Activated T-helper 1 cell treated with anti-CD3 and anti-CD28 coated beads, Interleukin-12 subunit alpha, Interleukin-12 subunit beta, Interleukin-2, Interleukin-4 antibody, amounts not matched to agents 30 ng/mL and 10 ng/mL and 1 ng/mL, durations not matched to agents 14 hours and 24 hours and 36 hours (primary cell): Measurements from ENCODE around the gene TENM4. TPM values are rescaled to one million over a fixed set of nuclear protein-coding genes. Genes with fewer than 3 reads are reported as not detected.

Experiments used
- DNase-seq: peaks from one replicate; pipeline ENCODE4 v3.0.0; 2021; ENCODE audit warnings: low spot score
- H3K27ac Mint-ChIP-seq: one replicate; pipeline ENCODE4 v1.8.0; 2021; ENCODE audit warnings: mild to moderate bottlenecking, mixed read lengths
- H3K27me3 Mint-ChIP-seq: one replicate; pipeline ENCODE4 v1.8.0; 2022; ENCODE audit warnings: mild to moderate bottlenecking, moderate library complexity, mixed read lengths; ENCODE audit not compliant: insufficient read depth
- H3K36me3 Mint-ChIP-seq: one replicate; pipeline ENCODE4 v1.8.0; 2021; ENCODE audit warnings: low read depth, mixed read lengths
- H3K4me1 Mint-ChIP-seq: one replicate; pipeline ENCODE4 v1.8.0; 2021; ENCODE audit warnings: low read depth, mixed read lengths
- H3K4me3 Mint-ChIP-seq: one replicate; pipeline ENCODE4 v1.8.0; 2021; ENCODE audit warnings: mild to moderate bottlenecking, moderate library complexity, mixed read lengths
- H3K9me3 Mint-ChIP-seq: one replicate; pipeline ENCODE4 v1.8.0; 2021; ENCODE audit warnings: mixed read lengths
- intact Hi-C: fragments of 100-400 bp; cut with micrococcal nuclease; formaldehyde crosslinking; loops from one replicate; pipeline ENCODE4 v1.15.1; 2024
- total RNA-seq: library from RNA; stranded (reverse); gene quantifications from 2 replicates; pipeline ENCODE4 v1.2.3, GENCODE V29; 2022

The TENM4 gene
- total RNA-seq, 1 donor from 2014 or later, result 0.03 TPM

- no peak overlapping the region for H3K4me3 Mint-ChIP-seq
- H3K27ac Mint-ChIP-seq, result no peak overlapping the region
- peaks cover 5% of the 10 kb centered on the region for H3K27me3 Mint-ChIP-seq
- intact Hi-C loops, result no loop called here
- no peaks in the 10 kb centered on the region for H3K4me1 Mint-ChIP-seq
- DNase-seq, result no peak
- H3K9me3 Mint-ChIP-seq, result no peaks in the 10 kb centered on the region
- H3K36me3 Mint-ChIP-seq, result no peaks in the 10 kb centered on the region
Observed at GRCh38 chr11:79060081-79060953, 380.5 kb downstream of the TENM4 start.

GRCh38 chr11:79059141-79059540, 381.7 kb downstream of the TENM4 start:
- no peaks in the 10 kb centered on the region for H3K4me1 Mint-ChIP-seq
- H3K4me3 Mint-ChIP-seq, result no peak overlapping the region
- H3K9me3 Mint-ChIP-seq, result no peaks in the 10 kb centered on the region
- intact Hi-C loops, result no loop called here
- H3K27me3 Mint-ChIP-seq, result peaks cover 5% of the 10 kb centered on the region
- no peak overlapping the region for H3K27ac Mint-ChIP-seq
- no peak for DNase-seq
- no peaks in the 10 kb centered on the region for H3K36me3 Mint-ChIP-seq

DNA sequence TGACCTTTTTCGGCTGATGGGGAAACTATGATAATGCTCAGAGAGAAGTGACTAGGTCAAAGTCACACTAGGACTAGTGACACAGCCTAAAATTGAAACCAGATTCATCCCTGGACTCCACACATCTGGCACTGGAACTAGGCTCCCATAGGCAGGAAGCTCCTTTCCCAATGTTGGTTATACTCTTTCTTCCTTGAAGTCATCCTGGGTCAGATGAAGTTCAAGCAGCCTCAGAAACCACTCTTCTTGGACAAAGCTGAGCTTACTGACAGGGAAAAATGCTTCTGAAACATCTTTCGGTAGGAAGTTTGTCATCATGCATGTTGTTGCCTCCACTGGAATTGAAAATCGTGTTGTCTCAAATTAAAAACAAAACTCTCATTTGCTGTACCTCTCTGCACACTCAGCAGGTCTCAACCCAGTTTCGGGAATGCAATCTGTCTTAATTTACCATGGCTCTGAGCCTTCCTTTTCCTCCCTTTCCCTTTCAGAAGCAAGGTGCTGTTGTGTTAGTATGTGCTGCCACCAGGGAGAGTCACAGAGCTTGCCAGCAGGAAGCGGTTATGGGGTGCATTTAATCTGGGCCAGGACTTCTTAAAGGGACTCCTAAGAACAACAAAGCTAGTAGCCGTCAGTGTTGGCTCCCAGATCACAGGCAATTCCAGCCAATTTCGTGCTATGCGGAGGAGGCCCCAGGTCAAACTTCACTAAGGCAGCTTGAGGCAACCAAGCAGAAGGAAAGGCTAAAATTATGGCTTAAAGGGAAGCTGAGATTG, 384.8 kb downstream of the TENM4 start:
- Mint-ChIP-seq H3K36me3 (no peaks in the 10 kb centered on the region), H3K27me3 (peaks cover 9% of the 10 kb centered on the region), H3K27ac (no peak overlapping the region), H3K4me3 (no peak overlapping the region), H3K9me3 (no peaks in the 10 kb centered on the region), H3K4me1 (no peaks in the 10 kb centered on the region)
- no peak for DNase-seq
- intact Hi-C loops, result no loop called here

DNA sequence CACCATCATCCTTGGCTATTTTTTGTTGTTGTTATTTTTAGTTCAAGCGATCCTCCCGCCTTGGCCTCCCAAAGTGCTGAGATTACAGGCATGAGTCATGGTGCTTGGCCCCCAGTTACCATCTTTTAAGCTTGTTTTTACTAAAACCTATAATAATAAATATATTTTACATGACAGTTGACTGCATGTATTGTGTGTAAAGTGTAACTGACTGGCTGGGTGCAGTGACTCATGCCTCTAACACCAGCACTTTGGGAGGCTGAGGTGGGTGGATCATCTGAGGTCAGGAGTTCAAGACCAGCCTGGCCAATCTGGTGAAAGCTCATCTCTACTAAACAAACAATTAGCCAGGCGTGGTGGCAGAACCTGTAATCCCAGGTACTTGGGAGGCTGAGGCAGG, 386.2 kb downstream of the TENM4 start:
- Mint-ChIP-seq H3K27me3 (peaks cover 8% of the 10 kb centered on the region), H3K9me3 (no peaks in the 10 kb centered on the region), H3K27ac (no peak overlapping the region), H3K36me3 (no peaks in the 10 kb centered on the region), H3K4me3 (no peak overlapping the region), H3K4me1 (no peaks in the 10 kb centered on the region)
- DNase-seq, result no peak
- intact Hi-C loops, result no loop called here

- H3K4me1 Mint-ChIP-seq, result no peaks in the 10 kb centered on the region
- intact Hi-C loops, result no loop called here
- no peak overlapping the region for H3K27ac Mint-ChIP-seq
- H3K27me3 Mint-ChIP-seq, result peaks cover 6% of the 10 kb centered on the region
- no peak overlapping the region for H3K4me3 Mint-ChIP-seq
- H3K36me3 Mint-ChIP-seq, result no peaks in the 10 kb centered on the region
- H3K9me3 Mint-ChIP-seq, result no peaks in the 10 kb centered on the region
- DNase-seq, result no peak
Observed at GRCh38 chr11:79052544-79052943, 388.3 kb downstream of the TENM4 start.

GRCh38 chr11:79050786-79051185, 390.0 kb downstream of the TENM4 start:
- Mint-ChIP-seq H3K9me3 (no peaks in the 10 kb centered on the region), H3K27ac (no peak overlapping the region), H3K4me1 (no peaks in the 10 kb centered on the region), H3K4me3 (no peak overlapping the region), H3K36me3 (no peaks in the 10 kb centered on the region), H3K27me3 (peaks cover 4% of the 10 kb centered on the region)
- no peak for DNase-seq
- intact Hi-C loops, result no loop called here

GRCh38 chr11:79049741-79050179, 391.1 kb downstream of the TENM4 start:
- no peaks in the 10 kb centered on the region for H3K36me3 Mint-ChIP-seq
- no peak overlapping the region for H3K27ac Mint-ChIP-seq
- H3K4me1 Mint-ChIP-seq, result no peaks in the 10 kb centered on the region
- no peaks in the 10 kb centered on the region for H3K9me3 Mint-ChIP-seq
- H3K27me3 Mint-ChIP-seq, result peaks cover 4% of the 10 kb centered on the region
- intact Hi-C loops, result no loop called here
- no peak overlapping the region for H3K4me3 Mint-ChIP-seq
- DNase-seq, result no peak

- no peak overlapping the region for H3K4me3 Mint-ChIP-seq
- no peak for DNase-seq
Observed at GRCh38 chr11:79047980-79048379, 392.9 kb downstream of the TENM4 start.

DNA sequence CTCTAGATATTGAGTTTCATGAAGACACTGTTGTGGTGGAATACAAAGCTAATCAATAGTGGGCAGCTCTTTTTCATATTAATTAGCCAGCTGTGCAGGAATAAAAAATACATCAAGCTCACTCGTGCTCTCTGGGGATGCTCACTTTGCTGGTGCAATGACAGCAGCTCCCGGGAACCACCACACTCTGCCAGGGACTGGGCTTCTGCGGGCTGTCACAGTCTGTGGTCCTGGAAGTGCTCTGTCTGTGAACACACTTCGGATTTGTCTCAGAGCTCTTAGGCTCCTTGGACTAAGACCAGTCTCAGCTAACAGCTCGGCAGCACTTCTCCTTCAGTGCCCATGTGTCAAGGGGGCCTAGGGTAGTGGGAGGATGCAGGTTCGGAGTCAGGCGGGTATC, 393.5 kb downstream of the TENM4 start:
- DNase-seq, result no peak
- no peak overlapping the region for H3K27ac Mint-ChIP-seq
- no peaks in the 10 kb centered on the region for H3K9me3 Mint-ChIP-seq
- H3K4me1 Mint-ChIP-seq, result no peaks in the 10 kb centered on the region
- intact Hi-C loops, result no loop called here
- H3K36me3 Mint-ChIP-seq, result no peaks in the 10 kb centered on the region
- no peak overlapping the region for H3K4me3 Mint-ChIP-seq
- H3K27me3 Mint-ChIP-seq, result peaks cover 4% of the 10 kb centered on the region

More at GRCh38 chr11:79047980-79048379, 392.9 kb downstream of the TENM4 start:
- no peaks in the 10 kb centered on the region for H3K4me1 Mint-ChIP-seq
- H3K36me3 Mint-ChIP-seq, result no peaks in the 10 kb centered on the region
- no peak overlapping the region for H3K27ac Mint-ChIP-seq
- intact Hi-C loops, result no loop called here
- peaks cover 4% of the 10 kb centered on the region for H3K27me3 Mint-ChIP-seq
- H3K9me3 Mint-ChIP-seq, result no peaks in the 10 kb centered on the region

GRCh38 chr11:79046366-79046765, 394.5 kb downstream of the TENM4 start:
- H3K27ac Mint-ChIP-seq, result no peak overlapping the region
- no peak overlapping the region for H3K4me3 Mint-ChIP-seq
- H3K27me3 Mint-ChIP-seq, result no peaks in the 10 kb centered on the region
- no peaks in the 10 kb centered on the region for H3K9me3 Mint-ChIP-seq
- H3K4me1 Mint-ChIP-seq, result no peaks in the 10 kb centered on the region
- DNase-seq, result no peak
- H3K36me3 Mint-ChIP-seq, result no peaks in the 10 kb centered on the region
- intact Hi-C loops, result no loop called here

- H3K9me3 Mint-ChIP-seq, result no peaks in the 10 kb centered on the region
- no peaks in the 10 kb centered on the region for H3K4me1 Mint-ChIP-seq
- intact Hi-C loops, result no loop called here
- H3K27ac Mint-ChIP-seq, result no peak overlapping the region
- H3K4me3 Mint-ChIP-seq, result no peak overlapping the region
- H3K36me3 Mint-ChIP-seq, result no peaks in the 10 kb centered on the region
- no peaks in the 10 kb centered on the region for H3K27me3 Mint-ChIP-seq
- DNase-seq, result no peak
Observed at GRCh38 chr11:79045800-79046304, 395.0 kb downstream of the TENM4 start.

DNA sequence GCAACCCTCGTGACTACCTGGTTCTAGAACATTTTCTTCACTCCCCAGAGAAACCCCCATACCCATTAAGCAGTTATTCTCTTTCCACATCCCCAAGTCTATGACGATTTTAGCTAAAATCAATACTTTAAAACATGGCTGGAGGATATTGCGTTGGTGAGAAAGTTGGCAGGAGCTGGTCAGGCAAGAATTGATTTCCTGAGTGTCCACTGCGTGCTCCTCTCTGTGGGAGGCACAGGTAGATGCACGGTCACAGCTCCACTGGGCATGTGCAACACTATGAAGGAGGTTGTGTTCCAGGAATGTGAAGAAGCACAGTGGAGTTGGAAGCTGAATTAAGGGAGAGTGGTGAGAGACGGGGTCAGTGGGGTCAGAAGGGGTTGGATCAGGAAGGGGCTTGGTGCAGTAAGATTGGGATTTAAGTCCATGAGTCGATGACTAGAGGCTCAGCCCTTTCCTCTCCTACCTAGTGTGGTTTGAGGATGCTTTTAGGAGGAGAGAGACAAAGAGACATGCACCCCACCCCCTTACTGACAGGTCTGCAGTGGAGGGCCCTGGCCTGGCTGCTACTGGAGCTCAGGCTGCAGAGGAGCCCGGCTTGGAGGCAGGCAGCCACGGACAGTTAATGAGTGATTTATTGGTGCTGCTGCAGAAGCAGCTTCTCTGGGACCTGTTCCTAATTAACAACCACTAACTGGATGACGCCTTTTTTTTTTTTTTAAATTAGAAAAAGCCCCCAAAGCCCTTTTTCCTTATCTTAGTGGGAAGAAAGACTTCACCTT, 395.6 kb downstream of the TENM4 start:
- H3K27ac Mint-ChIP-seq, result no peak overlapping the region
- H3K36me3 Mint-ChIP-seq, result no peaks in the 10 kb centered on the region
- H3K9me3 Mint-ChIP-seq, result no peaks in the 10 kb centered on the region
- no peak overlapping the region for H3K4me3 Mint-ChIP-seq
- H3K4me1 Mint-ChIP-seq, result no peaks in the 10 kb centered on the region
- intact Hi-C loops, result no loop called here
- no peaks in the 10 kb centered on the region for H3K27me3 Mint-ChIP-seq
- DNase-seq, result no peak
